PC-3 (cell line): ENCODE results near the gene CACNA1A. TPM values are rescaled to one million over a fixed set of nuclear protein-coding genes. Genes with fewer than 3 reads are reported as not detected.

Experiments
- ATAC-seq: fragments of 200-7000 bp; cut with Tn5 transposase; 2 replicates; pipeline ENCODE4 v1.9.1; 2020; ENCODE audit warnings: mild to moderate bottlenecking, moderate library complexity
- BruUV-seq: library from RNA; stranded (reverse); fragments of 400-500 nt; replicated peaks from 2 replicates; lab custom pipeline; 2021; lab: Mats Ljungman, UMichigan
- CTCF ChIA-PET: fragments of 300-600 bp; sonication (Branson Sonifier 250); formaldehyde crosslinking; loops from one replicate; lab custom pipeline; 2022; ENCODE audit warnings: antibody characterized with exemption; lab: Charles Lee
- POLR2A ChIA-PET: fragments of 300-600 bp; sonication (Branson Sonifier 250); formaldehyde crosslinking; loops from one replicate; lab custom pipeline; 2022; ENCODE audit warnings: antibody characterized with exemption; ENCODE audit not compliant: unreplicated experiment; lab: Charles Lee
- DNase-seq: peaks from one replicate; pipeline ENCODE4 v3.0.0-alpha.2; 2015
- H2AFZ ChIP-seq: fragments of 300-600 bp; sonication (generic); 2 replicates; pipeline ENCODE4 v1.6.0; 2016; ENCODE audit warnings: antibody characterized with exemption, low read length
- H3F3A ChIP-seq: fragments of 300-600 bp; sonication (generic); one replicate; pipeline ENCODE4 v1.6.0; 2017; ENCODE audit warnings: antibody characterized with exemption, low read length, control low read depth, mild to moderate bottlenecking; ENCODE audit not compliant: unreplicated experiment
- H3K27ac ChIP-seq: fragments of 300-600 bp; sonication (generic); 2 replicates; pipeline ENCODE4 v1.5.1; 2016; ENCODE audit warnings: mild to moderate bottlenecking, low read length
- H3K27me3 ChIP-seq: fragments of 300-600 bp; sonication (generic); 2 replicates; pipeline ENCODE4 v1.6.1; 2016; ENCODE audit warnings: low read length, mixed read lengths
- H3K36me3 ChIP-seq: fragments of 300-600 bp; sonication (generic); 2 replicates; pipeline ENCODE4 v1.6.1; 2016; ENCODE audit warnings: low read depth, mixed run types, low read length, mixed read lengths
- H3K4me1 ChIP-seq: fragments of 300-600 bp; sonication (generic); 2 replicates; pipeline ENCODE4 v1.5.1; 2016; ENCODE audit warnings: low read length; ENCODE audit not compliant: insufficient read depth
- H3K4me2 ChIP-seq: fragments of 300-600 bp; sonication (generic); 2 replicates; pipeline ENCODE4 v1.6.0; 2016; ENCODE audit warnings: low read length
- H3K4me3 ChIP-seq: fragments of 300-600 bp; sonication (generic); 2 replicates; pipeline ENCODE4 v1.5.1; 2016; ENCODE audit warnings: mild to moderate bottlenecking, low read length, mixed read lengths
- H3K79me2 ChIP-seq: fragments of 300-600 bp; sonication (generic); 2 replicates; pipeline ENCODE4 v1.6.1; 2017; ENCODE audit warnings: low read length, mixed read lengths
- H3K9ac ChIP-seq: fragments of 300-600 bp; sonication (generic); 2 replicates; pipeline ENCODE4 v1.6.0; 2016; ENCODE audit warnings: mild to moderate bottlenecking, low read length
- H3K9me2 ChIP-seq: fragments of 300-600 bp; sonication (generic); replicated peaks from 2 replicates; pipeline ENCODE4 v1.6.1; 2016; ENCODE audit warnings: mixed run types, low read length, mixed read lengths
- H3K9me3 ChIP-seq: fragments of 300-600 bp; sonication (generic); 2 replicates; pipeline ENCODE4 v1.6.1; 2016; ENCODE audit warnings: low read length, mixed read lengths
- H4K20me1 ChIP-seq: fragments of 300-600 bp; sonication (generic); 2 replicates; pipeline ENCODE4 v1.6.1; 2016; ENCODE audit warnings: low read length, mixed read lengths
- CTCF ChIP-seq: fragments of 300-600 bp; sonication (generic); conservative IDR thresholded peaks from 2 replicates; pipeline ENCODE4 v1.5.1; 2017; ENCODE audit warnings: antibody characterized with exemption, low read depth, mild to moderate bottlenecking, low read length
- EZH2 ChIP-seq: fragments of 300-600 bp; sonication (generic); IDR thresholded peaks from one replicate; pipeline ENCODE4 v1.6.1; 2017; ENCODE audit warnings: antibody characterized with exemption, mild to moderate bottlenecking, low read length; ENCODE audit not compliant: unreplicated experiment
- EZH2phosphoT487 ChIP-seq: fragments of 300-600 bp; sonication (generic); IDR thresholded peaks from 2 replicates; pipeline ENCODE4 v1.6.1; 2018; ENCODE audit warnings: mild to moderate bottlenecking, antibody characterized with exemption, low read length, borderline replicate concordance
- intact Hi-C: fragments of 100-400 bp; cut with micrococcal nuclease; formaldehyde crosslinking; loops from 2 replicates; pipeline ENCODE4 v1.9.0; 2023
- total RNA-seq: library from RNA; depleted of rRNA; stranded (reverse); fragments of >200 nt; gene quantifications from 2 replicates; pipeline ENCODE4 v1.2.3, GENCODE V29; 2014

CACNA1A gene
- total RNA-seq, 1 experiment from 2014 or later: 0.62 TPM

- Histone ChIP-seq H3K27ac (no peak overlapping the region), H3K79me2 (no peaks in the 10 kb centered on the region), H3F3A (no peaks in the 10 kb centered on the region), H3K27me3 (peaks cover 54% of the 10 kb centered on the region), H2AFZ (no peak overlapping the region), H3K4me1 (no peaks in the 10 kb centered on the region), H3K4me2 (no peak overlapping the region), H3K36me3 (no peaks in the 10 kb centered on the region), H3K9me2 (no peaks in the 10 kb centered on the region), H3K9ac (no peak overlapping the region), H3K4me3 (no peak overlapping the region), H4K20me1 (no peaks in the 10 kb centered on the region), H3K9me3 (no peaks in the 10 kb centered on the region; the same call in 1 of the 2 replicates)
- TF ChIP-seq EZH2: no peak
- no peak for TF ChIP-seq EZH2phosphoT487
- POLR2A ChIA-PET: no interaction called here
- CTCF ChIA-PET: no interaction called here
- no TSS peak for BruUV-seq
- intact Hi-C loops: no loop called here
- ATAC-seq (no peak), DNase-seq (no peak)
These were observed 35.3 kb upstream of the CACNA1A start for GRCh38 chr19:13541554-13541953.

GRCh38 chr19:13539332-13539731 is 33.1 kb upstream of the CACNA1A start:
- no peaks in the 10 kb centered on the region for H3K36me3 ChIP-seq
- H2AFZ ChIP-seq: no peak overlapping the region
- no peak overlapping the region for H3K9ac ChIP-seq
- CTCF ChIA-PET: no interaction called here
- H3K27ac ChIP-seq: no peak overlapping the region
- TF ChIP-seq EZH2: no peak
- no peak for TF ChIP-seq EZH2phosphoT487
- TF ChIP-seq CTCF: no peak
- H3K4me2 ChIP-seq: no peak overlapping the region
- no TSS peak for BruUV-seq
- no peaks in the 10 kb centered on the region for H4K20me1 ChIP-seq
- H3K27me3 ChIP-seq: peaks cover 53% of the 10 kb centered on the region
- ATAC-seq: no peak
- H3K4me3 ChIP-seq: no peak overlapping the region
- POLR2A ChIA-PET: no interaction called here
- no peaks in the 10 kb centered on the region for H3K9me3 ChIP-seq
- intact Hi-C loops: no loop called here
- no peaks in the 10 kb centered on the region for H3K79me2 ChIP-seq
- no peak for DNase-seq
- H3K9me2 ChIP-seq: no peaks in the 10 kb centered on the region
- no peaks in the 10 kb centered on the region for H3F3A ChIP-seq
- no peaks in the 10 kb centered on the region for H3K4me1 ChIP-seq

- Histone ChIP-seq H2AFZ (no peak overlapping the region), H3F3A (no peaks in the 10 kb centered on the region), H3K9ac (no peak overlapping the region), H3K9me3 (no peaks in the 10 kb centered on the region), H3K4me3 (no peak overlapping the region), H3K4me2 (no peak overlapping the region), H3K79me2 (no peaks in the 10 kb centered on the region), H3K36me3 (no peaks in the 10 kb centered on the region), H4K20me1 (no peaks in the 10 kb centered on the region), H3K9me2 (no peaks in the 10 kb centered on the region), H3K4me1 (no peaks in the 10 kb centered on the region), H3K27ac (no peak overlapping the region), H3K27me3 (peaks cover 58% of the 10 kb centered on the region)
- ChIA-PET POLR2A (no interaction called here), CTCF (interaction anchor here (0.6 kb wide), 1 partner anchor 262 kb away, joined by 4 read pairs; no protein-coding TSS in a partner anchor)
- intact Hi-C loops: no loop called here
- DNase-seq (no peak), ATAC-seq (no peak)
- BruUV-seq: no TSS peak
- no peak for TF ChIP-seq CTCF
- no peak for TF ChIP-seq EZH2phosphoT487
- no peak for TF ChIP-seq EZH2
These were observed 32.4 kb upstream of the CACNA1A start for GRCh38 chr19:13538601-13539253.
